ENCODE results near the gene FHIT.

DNA sequence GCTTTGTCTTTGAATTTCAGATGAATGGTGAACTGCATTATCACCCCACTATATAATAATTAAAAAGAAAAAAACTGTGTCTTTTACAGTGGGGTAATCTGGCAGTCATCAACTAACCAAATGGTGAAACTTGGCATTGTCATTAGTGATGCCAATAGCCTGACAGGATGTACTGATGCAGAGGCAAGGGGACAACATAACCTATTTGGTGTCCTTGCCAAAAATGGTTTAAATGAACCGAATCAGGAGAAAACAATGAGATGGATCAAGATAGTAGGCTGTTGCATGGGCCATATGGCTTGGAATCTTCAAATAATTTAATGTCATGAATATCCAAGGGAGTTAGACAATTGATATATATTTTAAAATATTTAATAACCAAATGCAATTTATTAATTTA lies 738.7 kb downstream of the FHIT start:
- TF ChIP-seq, protein P1, sequence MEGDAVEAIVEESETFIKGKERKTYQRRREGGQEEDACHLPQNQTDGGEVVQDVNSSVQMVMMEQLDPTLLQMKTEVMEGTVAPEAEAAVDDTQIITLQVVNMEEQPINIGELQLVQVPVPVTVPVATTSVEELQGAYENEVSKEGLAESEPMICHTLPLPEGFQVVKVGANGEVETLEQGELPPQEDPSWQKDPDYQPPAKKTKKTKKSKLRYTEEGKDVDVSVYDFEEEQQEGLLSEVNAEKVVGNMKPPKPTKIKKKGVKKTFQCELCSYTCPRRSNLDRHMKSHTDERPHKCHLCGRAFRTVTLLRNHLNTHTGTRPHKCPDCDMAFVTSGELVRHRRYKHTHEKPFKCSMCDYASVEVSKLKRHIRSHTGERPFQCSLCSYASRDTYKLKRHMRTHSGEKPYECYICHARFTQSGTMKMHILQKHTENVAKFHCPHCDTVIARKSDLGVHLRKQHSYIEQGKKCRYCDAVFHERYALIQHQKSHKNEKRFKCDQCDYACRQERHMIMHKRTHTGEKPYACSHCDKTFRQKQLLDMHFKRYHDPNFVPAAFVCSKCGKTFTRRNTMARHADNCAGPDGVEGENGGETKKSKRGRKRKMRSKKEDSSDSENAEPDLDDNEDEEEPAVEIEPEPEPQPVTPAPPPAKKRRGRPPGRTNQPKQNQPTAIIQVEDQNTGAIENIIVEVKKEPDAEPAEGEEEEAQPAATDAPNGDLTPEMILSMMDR (IDR thresholded peaks at IDR 0.05; ENCODE audit: low read depth, low read length, missing input control) = no peak
- TF ChIP-seq, protein P2, sequence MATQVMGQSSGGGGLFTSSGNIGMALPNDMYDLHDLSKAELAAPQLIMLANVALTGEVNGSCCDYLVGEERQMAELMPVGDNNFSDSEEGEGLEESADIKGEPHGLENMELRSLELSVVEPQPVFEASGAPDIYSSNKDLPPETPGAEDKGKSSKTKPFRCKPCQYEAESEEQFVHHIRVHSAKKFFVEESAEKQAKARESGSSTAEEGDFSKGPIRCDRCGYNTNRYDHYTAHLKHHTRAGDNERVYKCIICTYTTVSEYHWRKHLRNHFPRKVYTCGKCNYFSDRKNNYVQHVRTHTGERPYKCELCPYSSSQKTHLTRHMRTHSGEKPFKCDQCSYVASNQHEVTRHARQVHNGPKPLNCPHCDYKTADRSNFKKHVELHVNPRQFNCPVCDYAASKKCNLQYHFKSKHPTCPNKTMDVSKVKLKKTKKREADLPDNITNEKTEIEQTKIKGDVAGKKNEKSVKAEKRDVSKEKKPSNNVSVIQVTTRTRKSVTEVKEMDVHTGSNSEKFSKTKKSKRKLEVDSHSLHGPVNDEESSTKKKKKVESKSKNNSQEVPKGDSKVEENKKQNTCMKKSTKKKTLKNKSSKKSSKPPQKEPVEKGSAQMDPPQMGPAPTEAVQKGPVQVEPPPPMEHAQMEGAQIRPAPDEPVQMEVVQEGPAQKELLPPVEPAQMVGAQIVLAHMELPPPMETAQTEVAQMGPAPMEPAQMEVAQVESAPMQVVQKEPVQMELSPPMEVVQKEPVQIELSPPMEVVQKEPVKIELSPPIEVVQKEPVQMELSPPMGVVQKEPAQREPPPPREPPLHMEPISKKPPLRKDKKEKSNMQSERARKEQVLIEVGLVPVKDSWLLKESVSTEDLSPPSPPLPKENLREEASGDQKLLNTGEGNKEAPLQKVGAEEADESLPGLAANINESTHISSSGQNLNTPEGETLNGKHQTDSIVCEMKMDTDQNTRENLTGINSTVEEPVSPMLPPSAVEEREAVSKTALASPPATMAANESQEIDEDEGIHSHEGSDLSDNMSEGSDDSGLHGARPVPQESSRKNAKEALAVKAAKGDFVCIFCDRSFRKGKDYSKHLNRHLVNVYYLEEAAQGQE (IDR thresholded peaks at IDR 0.05) = no peak
- TF ChIP-seq EGR1 (IDR thresholded peaks at IDR 0.05; ENCODE audit: low read depth in 2 of 2) (no peak), NR2F2 (IDR thresholded peaks at IDR 0.05) (no peak), GABPA (IDR thresholded peaks at IDR 0.05 in 1 of 2, conservative IDR thresholded peaks at IDR 0.05 in 1 of 2) (no peak), YY1 (IDR thresholded peaks at IDR 0.05) (no peak), MAX (IDR thresholded peaks at IDR 0.05) (no peak)

All from liver (tissue), 3 donors.